ENCODE results near the gene EWSR1. TPM values are rescaled to one million over a fixed set of nuclear protein-coding genes. Genes with fewer than 3 reads are reported as not detected.
"Not testable (repeated sequence)": the region's sequence is repeated elsewhere in the genome, so short reads cannot be mapped to it uniquely, and the experiment has no call there.

The EWSR1 gene, protein sequence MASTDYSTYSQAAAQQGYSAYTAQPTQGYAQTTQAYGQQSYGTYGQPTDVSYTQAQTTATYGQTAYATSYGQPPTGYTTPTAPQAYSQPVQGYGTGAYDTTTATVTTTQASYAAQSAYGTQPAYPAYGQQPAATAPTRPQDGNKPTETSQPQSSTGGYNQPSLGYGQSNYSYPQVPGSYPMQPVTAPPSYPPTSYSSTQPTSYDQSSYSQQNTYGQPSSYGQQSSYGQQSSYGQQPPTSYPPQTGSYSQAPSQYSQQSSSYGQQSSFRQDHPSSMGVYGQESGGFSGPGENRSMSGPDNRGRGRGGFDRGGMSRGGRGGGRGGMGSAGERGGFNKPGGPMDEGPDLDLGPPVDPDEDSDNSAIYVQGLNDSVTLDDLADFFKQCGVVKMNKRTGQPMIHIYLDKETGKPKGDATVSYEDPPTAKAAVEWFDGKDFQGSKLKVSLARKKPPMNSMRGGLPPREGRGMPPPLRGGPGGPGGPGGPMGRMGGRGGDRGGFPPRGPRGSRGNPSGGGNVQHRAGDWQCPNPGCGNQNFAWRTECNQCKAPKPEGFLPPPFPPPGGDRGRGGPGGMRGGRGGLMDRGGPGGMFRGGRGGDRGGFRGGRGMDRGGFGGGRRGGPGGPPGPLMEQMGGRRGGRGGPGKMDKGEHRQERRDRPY
- total RNA-seq, result 121 TPM
- long read RNA-seq, transcript EWSR1-206 (17 exons, 2,654 nt), result minor isoform, 60 of 234 reads
- long read RNA-seq, transcript EWSR1-207 (17 exons, 2,207 nt), result major isoform, 64 of 234 reads
- long read RNA-seq, partial matches to known transcripts, result 52 of 234 reads
- long read RNA-seq, other reads (novel, unspliced or antisense), result 47 of 234 reads

DNA sequence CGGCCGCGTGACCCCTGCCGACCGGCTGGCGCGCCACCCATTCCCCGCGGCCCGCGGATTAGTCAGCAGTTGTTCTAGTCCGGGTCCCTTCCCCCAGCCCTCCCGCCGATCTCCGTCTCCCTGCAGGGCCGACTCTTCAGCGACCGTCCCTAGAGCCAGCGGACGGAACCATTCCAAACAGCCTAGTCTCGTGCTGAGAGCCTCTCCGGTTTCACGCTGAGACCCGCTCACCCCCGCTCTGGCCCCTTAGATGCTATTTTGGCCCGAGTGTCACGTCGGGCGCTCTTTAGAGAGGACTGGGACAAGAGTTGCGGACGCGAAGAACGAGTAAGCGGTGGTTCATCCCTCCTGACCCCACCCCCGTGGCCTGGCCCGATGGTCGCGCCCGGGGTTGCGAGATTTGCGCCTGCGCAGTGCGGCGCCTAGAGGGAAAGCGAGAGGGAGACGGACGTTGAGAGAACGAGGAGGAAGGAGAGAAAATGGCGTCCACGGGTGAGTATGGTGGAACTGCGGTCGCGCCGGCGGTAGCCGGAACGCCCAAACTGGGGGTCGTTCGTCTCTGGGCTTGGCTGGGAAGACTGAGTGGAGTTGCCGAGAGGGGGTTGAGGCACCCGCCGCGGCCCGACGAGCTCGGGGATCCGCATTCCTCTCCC, at the start of gene EWSR1, which contains the start of gene RHBDD3:
TSS of gene EWSR1 (plus strand) at position 411 of the 653 bp plus-strand sequence. CDS start at position 480, 69 bp downstream.
TSS of gene RHBDD3 (minus strand) at position 124 of the 653 bp plus-strand sequence. CDS start 2,355 bp downstream, outside the sequence.
- peak; percentile 96 for DNase-seq
- intact Hi-C loops (cut with micrococcal nuclease), result no loop called here
- peak; percentile 92 for ATAC-seq

DNA sequence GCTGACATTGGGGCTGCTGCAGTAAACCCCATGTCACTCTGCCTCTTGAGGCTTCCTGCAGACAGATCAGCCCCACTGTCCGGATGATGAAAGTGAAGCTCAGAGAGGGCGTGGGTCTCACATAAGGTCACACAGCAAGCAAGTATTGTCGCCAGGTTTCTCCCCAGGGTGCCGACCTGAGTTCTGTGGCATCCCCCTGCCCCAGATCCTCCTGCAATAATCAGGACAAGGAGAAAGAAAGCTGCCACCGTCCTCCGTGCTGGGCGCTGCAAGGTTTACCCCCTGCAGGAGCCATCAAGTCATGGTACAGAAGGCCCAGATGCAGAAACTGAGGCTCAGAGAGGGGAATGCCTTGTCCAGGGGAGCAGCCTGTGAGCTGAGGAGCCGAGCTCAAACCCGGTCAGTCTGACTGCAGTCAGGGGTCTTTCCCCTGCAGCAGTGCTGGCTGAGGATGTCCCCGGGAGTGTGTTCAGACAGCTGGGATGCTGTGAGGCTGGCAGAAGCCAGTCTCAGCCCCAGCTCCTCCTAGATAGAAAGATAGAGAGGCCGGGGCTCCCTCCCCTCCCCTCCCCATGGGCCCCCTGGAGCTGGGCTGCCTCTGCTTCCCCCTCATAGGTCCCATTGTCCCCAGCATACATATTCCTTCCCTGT, 49.2 kb upstream of the EWSR1 start:
- peak; percentile 21 for DNase-seq
- ATAC-seq, result no peak
- intact Hi-C loops (cut with micrococcal nuclease), result no loop called here

DNA sequence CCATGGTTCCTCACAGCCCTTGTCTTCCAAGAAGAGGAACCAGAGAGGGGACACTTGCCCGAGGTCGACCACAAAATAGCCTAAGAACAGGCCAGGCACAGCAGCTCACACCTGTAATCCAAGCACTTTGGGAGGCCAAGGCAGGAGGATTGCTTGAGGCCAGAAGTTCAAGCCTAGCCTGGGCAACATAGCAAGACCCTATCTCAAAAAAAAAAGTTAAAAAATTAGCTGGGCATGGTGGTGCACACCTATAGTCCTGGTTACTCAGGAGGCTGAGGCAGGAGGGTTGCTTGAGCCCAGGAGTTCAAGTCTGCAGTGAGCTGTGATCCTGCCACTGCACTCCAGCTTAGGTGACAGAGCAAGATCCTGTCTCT, 48.7 kb upstream of the EWSR1 start:
- peak; percentile 3 for DNase-seq
- ATAC-seq; intact Hi-C loops (cut with micrococcal nuclease): not testable (repeated sequence)

DNA sequence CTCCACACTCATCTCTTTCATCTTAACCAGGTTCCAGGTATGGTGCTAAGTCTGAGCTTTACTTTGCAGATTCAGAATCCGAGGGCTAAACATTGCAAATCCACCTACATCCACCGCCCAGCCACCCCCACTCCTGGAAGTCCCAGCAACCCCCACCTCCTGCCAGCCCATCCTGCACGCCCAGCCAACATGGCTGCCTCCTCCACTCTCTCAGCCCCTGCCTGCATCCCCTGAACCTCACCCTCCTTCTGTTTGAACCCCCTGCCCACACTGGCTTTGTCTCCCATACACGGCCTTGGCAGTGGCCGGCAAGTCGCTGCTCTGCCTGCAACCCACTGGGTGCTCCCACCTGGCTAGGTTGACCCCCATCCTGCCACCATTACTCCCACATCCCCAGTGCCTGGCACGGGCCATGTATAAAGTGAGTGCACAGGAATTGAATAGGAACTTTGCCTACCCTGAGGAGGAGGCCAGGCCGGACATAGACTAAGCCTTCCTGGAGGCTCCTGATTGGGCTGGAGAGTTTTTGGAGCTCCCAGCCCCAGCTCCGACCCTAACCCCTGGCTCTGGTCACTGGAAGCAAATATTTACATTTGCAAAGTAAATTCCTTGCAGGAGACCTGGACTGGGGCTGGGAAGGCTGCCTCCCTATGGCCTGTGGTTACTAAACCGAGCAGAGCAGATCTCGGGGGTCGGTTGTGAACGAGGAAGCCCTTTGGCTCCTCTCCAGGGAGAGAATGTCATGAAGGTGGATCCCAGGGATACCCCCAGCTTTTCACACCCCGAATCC, 48.0 kb upstream of the EWSR1 start:
- intact Hi-C loops (cut with micrococcal nuclease), result no loop called here
- ATAC-seq, result no peak
- DNase-seq, result no peak

DNA sequence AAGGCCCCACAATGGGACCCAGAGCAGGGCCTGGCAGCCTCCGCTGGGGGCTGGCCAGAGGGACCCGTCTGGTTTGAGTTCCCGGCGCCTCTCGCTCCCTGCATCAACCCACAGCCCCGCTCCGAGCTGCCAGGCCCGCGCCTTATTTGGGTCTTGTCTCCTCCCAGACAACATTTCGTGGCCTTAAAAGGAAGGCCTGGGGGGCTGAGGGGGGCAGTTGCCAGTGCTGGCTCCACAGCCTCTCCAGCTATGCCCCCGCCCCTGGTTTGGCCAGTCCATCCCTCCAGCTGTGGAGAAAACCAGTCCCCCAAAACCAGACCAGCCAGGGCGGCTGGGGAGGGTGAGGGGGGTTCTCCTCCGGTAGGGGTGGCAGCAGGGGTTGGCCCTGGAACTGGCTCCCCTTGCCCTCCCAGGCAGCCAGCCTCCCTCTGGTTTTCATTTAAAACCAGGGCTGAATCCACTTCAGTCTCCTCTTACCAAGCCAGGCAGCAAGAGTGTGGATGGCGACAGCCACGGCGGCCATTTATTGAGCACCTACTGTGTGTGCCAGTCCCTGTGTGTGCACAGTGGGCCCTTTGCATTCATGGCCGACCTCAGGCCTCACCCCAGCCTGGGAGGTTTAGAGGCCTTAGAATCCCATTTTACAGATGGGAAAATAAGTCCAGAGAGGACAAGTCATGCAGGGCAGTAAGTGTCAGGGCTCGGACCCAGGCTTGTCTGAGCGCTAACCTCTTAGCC, 43.8 kb upstream of the EWSR1 start:
- intact Hi-C loops (cut with micrococcal nuclease), result no loop called here
- ATAC-seq (no peak), DNase-seq (peak; percentile 43)

DNA sequence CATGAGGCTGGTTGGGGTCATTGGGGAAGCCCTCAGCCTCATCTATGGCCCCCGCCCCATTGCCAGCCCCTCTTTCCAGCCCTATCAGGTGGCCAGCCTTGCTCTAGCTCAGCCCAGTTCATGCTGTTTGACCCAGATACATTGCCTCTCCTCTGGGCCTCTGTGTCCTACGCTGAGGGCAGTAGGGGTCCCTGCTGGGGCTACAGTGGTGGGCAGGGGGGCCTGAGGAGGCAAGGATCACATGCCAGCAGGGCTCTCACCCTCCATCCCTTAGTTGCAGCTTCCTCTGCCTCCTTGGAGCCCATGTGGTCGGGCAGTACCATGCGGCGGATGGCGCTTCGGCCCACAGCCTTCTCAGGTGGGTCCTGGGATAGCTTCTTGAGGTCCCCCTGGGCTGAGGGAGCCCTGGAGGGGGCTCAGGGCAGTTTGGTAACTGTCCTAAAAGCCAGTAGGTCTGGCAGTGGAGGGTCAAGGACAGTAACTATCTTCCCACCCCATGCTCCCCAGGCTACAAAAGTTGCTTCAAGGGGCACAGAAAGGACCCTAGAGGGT, 43.1 kb upstream of the EWSR1 start:
- peak; percentile 24 for DNase-seq
- no peak for ATAC-seq
- intact Hi-C loops (cut with micrococcal nuclease), result no loop called here

DNA sequence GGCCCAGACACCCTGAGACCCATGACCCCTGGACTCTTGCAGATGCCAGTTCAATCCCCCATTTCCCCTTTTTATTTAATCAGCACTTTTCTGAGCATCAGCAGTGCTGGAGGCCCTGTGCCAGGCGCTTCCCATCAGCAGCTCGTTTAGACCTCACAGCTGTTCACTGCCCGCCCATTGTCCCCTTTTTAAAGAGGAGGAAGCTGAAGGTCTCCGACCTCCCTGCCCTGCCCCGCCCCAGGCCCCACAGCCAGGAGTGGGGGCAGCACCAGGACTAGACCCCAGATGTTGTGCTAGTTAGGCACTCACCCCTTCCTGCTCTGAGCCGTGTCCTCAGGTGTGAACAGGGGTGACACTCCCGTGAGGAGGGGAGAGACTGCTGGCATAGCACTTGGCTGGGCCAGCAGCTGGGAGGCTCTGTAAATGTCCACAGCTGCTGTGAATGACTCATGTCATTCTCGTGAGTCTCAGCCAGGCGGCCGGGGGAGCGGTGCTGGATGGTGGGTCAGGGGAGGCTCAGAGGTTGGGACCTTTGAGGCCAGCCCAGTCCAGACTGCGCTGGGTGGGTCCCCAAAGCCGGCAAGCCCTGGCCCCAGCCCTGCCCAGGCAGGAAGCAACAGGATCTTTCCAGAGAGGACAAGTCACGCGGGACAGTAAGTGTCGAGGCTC, 42.5 kb upstream of the EWSR1 start:
- ATAC-seq, result peak; percentile 90
- peak; percentile 79 for DNase-seq
- intact Hi-C loops (cut with micrococcal nuclease), result no loop called here

DNA sequence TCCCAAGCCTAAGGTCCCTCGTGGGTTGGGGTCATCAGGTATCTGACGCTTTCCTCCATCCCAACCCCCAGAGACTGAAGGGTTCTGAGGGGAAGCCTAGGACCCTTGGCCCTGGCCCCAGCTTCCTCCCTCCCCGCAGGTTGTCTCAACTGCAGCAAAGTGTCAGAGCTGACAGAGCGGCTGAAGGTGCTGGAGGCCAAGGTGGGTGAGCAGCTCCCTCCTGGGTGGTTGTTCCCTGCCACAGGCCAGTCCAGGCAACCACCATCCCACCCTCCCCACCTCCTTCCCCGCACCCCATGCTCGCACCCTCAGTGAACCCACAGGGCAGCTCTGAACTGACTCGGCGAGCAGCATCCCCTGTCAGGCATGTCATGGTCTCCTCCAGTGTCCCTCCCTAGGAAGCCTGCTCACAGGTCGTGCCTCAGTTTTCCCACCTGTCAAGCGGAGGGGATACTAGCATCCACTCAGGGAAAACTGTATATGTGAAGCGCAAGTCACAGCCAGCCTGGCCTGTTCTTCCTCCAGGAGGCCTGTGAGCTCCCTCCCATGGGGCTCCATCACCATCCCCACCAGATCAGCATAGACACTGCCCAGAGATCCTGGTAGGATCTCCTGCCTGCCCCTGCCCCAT, 41.6 kb upstream of the EWSR1 start:
- ATAC-seq (no peak), DNase-seq (peak; percentile 25)
- intact Hi-C loops (cut with micrococcal nuclease), result no loop called here

DNA sequence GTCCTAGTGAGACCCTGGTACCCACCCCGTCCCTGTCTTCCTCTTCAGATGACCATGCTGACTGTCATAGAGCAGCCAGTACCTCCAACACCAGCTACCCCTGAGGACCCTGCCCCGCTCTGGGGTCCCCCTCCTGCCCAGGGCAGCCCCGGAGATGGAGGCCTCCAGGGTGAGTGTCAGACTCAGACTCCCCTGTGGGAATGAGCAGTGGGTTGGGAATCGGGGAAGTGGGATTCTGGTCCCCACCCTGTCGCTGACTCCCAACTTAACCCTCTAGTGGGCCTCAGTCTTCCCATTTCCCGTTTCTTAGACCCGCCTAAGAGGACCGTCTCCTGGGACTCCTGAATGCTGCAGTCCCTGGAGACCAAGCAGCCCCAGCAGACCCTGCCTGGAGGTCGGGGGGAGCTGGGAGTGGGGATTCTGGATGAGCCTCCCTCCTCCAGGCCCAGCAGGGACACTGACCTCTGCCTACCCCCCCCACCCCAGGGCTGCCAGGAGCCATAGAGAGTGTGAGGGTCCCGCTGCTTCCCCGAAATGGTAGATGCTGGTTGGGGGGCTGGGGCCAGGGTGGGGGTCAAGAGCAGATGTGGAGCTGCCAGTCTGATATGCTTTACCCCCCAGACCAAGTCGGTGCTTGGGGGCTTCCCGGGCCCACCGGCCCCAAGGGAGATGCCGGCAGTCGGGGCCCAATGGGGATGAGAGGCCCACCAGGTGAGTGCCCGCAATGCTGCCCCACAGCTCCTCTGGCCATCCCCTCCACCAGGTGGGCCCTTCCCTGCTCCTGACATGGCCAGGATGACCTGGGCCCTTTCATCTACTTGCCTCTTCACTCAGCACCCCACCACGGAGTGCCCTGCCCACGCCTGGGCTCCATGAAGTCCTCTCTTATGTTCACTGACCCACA, 36.8 kb upstream of the EWSR1 start:
- intact Hi-C loops (cut with micrococcal nuclease), result no loop called here
- no peak for DNase-seq
- no peak for ATAC-seq

DNA sequence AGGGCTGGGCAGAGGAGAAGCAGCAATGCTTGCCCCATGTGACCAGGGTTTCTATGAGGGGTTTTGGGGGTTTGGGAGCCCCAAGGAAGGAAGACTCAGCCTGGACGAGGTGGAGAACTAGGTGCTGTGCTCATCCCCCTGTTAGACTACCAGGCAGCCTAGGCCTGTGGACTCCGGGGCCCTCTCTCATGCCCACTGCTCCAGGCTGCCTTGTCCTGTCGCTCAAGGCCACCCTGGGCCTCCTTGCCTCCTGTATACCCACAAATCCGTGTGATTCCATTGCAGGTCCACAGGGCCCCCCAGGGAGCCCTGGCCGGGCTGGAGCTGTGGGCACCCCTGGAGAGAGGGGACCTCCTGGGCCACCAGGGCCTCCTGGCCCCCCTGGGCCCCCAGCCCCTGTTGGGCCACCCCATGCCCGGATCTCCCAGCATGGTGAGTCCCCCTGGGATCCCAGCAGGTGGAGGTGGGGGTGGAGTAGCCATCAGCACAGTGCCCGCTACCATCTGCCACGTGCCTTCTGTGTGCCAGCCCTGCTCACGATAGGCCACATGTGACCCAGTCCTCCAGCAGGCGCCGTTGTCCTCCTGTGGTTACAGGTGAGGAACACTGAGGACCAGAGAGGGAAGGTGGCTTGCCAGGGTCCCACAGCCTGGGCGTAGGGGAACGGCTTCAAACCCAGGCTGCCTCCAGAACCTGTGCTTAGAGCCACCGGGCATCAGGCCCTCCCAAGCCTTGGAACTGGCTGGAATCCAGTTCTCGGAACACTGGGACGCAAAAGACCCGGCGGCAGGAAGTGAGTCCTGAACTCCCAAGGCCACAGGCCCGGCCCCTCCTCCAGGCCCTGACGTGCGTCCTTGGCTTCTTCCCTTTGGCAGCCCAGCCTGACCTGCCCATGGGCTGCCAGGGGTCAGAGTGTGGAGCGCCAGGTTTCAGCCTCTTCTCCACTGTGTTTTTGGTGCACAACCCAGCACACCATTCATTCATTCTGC, 35.8 kb upstream of the EWSR1 start:
- ATAC-seq (peak; percentile 56), DNase-seq (no peak)
- intact Hi-C loops (cut with micrococcal nuclease), result no loop called here

DNA sequence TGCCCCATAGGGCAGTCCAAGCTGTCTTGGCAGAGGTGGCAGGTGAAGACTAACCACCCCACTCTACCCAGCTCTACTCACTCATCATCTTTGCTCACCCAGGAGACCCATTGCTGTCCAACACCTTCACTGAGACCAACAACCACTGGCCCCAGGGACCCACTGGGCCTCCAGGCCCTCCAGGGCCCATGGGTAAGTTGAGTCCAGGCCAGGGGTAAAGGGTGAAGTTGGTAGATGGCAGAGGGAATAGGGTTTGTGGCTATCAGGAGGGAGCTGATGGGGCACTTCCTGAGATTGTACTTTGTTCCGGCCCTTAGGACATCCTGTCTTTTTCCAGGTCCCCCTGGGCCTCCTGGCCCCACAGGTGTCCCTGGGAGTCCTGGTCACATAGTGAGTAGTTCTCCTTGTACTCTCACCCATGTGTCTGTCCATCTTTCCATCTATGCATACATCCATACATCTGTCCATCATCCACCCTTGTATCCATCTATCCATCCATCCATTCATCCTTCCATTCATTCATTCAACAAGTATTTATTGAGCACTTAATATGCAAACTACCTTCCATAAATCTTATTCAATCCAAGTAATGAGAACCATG, 34.7 kb upstream of the EWSR1 start:
- DNase-seq (no peak), ATAC-seq (no peak)
- intact Hi-C loops (cut with micrococcal nuclease), result no loop called here

DNA sequence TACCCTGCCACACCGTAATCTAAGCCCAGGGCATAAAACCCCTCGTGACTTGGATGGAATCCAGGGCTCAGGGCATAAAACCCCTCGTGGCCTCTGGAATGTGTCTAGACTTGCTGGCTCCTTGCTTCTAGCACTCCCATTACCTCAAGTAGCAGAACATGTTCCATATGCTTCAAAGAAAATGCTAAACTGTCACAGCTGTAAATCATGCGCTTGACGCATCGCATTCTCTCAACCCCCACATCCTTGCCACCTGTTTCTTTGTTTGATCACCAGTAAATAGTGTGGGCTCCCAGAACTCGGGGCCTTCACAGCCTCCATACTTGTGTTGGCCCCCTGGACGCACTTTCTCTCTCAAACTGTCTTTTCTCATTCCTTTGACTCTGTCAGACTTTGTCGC, 27.6 kb upstream of the EWSR1 start:
- DNase-seq; intact Hi-C loops (cut with micrococcal nuclease); ATAC-seq: not testable (repeated sequence)

DNA sequence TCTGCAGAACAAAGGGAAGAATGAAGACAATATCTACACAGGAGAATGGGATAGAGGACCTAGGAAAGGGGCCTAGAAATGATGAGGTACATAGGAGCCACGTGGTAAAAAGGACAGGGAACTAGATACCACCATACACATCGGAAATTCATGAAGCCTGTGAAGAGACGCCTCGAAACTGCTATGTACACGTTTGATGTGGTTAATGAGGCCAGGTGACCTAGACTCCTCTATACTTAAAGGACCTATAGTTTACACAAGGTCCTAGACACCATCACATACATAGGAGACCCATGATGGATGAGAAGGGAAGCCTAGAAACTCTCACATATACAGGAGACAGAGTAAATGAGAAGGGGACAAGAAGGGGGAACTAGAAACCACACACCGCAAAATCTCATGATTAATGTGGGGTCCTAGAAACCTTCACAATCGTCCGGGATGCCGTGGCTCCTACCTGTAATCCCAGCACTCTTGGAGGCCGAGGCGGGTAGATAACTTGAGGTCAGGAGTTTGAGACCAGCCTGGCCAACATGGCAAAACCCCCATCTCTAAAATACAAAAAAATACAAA, 24.1 kb upstream of the EWSR1 start:
- ATAC-seq (no peak), DNase-seq (no peak)
- intact Hi-C loops (cut with micrococcal nuclease), result no loop called here
